ENCODE results near the gene CARMIL1.

The CARMIL1 gene

GRCh38 chr6:25465941-25466340, 186.8 kb downstream of the CARMIL1 start:
- in situ Hi-C loops (cut with MboI; ENCODE audit: low sequenced_read_pairs): no loop called here

- in situ Hi-C loops (cut with MboI; ENCODE audit: low sequenced_read_pairs): no loop called here
Measured at GRCh38 chr6:25468881-25469280, 189.7 kb downstream of the CARMIL1 start.

DNA sequence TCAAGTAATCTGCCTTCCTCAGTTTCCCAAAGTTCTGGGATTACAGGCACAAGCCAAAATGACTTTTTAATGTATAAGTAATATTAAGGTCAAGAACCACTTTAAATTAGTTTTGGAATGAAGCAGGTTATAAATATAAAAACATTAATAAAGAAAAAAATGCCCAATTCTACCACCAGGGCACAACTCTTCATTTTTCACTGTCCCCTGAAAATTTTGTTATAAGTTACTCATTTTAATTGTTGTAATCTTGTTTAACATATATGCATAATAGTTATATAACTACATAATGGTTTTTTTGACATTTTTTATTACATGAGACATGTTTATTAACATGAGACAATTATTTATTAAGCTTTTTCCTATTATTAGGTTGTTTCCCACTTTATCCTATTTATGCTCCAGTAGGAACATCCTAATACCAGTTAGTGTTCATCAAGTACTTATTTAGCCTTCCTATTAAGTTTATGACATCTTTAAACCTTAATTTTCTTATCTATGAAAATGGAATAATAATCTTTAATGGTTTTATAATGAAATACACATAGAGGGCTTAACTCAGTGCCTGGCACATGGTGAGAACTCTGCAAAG, 190.7 kb downstream of the CARMIL1 start:
- in situ Hi-C loops (cut with MboI; ENCODE audit: low sequenced_read_pairs): no loop called here

GRCh38 chr6:25472306-25472705, 193.1 kb downstream of the CARMIL1 start:
- in situ Hi-C loops (cut with MboI; ENCODE audit: low sequenced_read_pairs): no loop called here

GRCh38 chr6:25472906-25473305, 193.7 kb downstream of the CARMIL1 start:
- in situ Hi-C loops (cut with MboI; ENCODE audit: low sequenced_read_pairs): no loop called here

DNA sequence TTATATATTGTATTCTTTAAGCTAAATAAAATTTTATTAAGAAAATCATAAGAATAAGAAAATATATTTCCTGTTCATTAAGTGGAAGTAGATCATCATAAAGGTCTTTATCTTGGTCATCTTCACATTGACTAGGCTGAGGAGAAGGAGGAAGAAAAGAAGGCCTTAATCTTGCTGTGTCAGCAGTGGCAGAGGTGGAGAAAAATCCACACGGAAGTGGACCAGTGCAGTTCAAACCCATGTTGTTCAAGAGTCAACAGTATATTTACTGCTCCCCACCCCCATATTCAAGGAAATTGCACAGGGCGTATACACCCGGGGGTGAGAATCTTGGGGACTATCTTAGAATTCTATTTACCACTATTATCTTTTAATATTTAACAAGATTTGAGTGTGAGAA, 194.3 kb downstream of the CARMIL1 start:
- in situ Hi-C loops (cut with MboI; ENCODE audit: low sequenced_read_pairs): no loop called here

- in situ Hi-C loops (cut with MboI; ENCODE audit: low sequenced_read_pairs): no loop called here
Measured at GRCh38 chr6:25476126-25476525, 197.0 kb downstream of the CARMIL1 start.

GRCh38 chr6:25477006-25477590, 197.9 kb downstream of the CARMIL1 start:
- in situ Hi-C loops (cut with MboI; ENCODE audit: low sequenced_read_pairs): no loop called here

DNA sequence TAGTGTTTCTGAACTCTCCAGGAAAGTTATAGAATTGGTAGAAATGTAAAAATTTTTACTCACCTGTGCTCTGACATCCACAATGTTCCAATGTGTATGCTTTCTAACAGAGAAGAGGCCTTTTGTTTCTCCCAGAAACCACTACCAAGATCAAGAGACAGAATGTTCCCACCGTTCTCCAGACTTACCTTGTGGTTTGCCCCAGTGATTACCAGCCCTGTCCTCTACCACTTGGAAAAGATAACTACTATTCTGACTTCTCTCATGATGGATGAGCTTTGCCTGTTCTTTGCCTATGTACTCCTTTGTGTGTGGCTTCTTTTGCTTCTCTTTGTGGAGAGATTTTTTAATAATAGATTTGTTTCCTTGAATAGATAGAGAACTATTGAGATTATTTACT, 199.8 kb downstream of the CARMIL1 start:
- in situ Hi-C loops (cut with MboI; ENCODE audit: low sequenced_read_pairs): no loop called here

DNA sequence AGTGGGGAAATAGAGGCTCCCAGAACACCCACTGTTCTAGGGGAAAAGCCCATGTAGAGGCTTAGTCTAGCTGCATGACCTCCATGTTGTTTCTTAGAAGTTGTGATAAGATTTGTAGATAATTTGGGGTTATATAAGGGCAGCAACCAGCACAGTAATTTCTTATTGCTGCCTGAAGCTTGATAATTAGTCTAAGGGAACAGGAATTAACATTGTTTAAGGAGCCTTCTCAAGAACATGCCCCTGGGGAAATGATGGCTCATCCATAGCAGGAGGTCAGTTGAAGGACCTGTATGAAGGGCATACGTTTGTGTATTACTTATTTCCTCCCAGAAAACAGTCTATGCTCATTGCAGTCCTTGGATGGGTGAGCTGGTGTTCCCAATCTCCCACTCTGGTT, 202.1 kb downstream of the CARMIL1 start:
- in situ Hi-C loops (cut with MboI; ENCODE audit: low sequenced_read_pairs): no loop called here

DNA sequence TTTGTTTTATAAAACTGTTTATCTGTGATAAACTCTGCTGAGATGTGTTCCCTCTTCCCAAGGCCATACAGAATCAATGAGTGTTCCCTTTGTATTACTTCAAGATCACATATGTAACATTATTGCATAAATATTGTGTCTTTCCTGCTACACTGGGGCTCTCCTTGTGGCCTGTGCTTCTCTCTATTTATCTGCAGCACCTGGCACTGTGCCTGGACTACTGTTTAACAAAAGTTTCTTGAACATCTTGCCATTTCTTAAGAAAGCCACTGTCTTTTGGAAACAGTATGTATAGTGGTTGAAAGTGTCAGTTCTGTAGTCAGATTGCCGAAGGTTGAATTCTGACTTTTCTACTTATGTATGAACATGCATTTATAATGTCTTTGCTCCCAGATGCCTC, 203.8 kb downstream of the CARMIL1 start:
- in situ Hi-C loops (cut with MboI; ENCODE audit: low sequenced_read_pairs): no loop called here

DNA sequence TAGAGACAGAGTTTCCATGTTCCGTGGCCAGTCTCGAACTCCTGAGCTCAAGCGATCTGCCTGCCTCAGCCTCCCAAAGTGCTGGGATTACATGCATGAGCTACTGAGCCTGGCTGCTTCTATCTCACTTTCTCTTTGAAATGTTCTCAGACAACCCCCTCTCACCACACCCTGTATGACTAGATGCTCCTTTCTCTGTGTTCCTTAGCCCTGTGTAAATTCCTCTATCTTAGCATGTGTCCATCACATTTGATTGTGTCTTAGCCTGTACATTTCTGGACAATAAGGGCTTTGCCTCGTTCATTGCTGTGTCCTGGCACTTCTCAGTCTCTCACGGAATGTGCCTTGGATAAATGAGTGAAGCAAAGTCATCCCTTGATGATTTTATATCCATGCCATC, 204.8 kb downstream of the CARMIL1 start:
- in situ Hi-C loops (cut with MboI; ENCODE audit: low sequenced_read_pairs): no loop called here

GRCh38 chr6:25484900-25485299, 205.7 kb downstream of the CARMIL1 start:
- in situ Hi-C loops (cut with MboI; ENCODE audit: low sequenced_read_pairs): no loop called here

DNA sequence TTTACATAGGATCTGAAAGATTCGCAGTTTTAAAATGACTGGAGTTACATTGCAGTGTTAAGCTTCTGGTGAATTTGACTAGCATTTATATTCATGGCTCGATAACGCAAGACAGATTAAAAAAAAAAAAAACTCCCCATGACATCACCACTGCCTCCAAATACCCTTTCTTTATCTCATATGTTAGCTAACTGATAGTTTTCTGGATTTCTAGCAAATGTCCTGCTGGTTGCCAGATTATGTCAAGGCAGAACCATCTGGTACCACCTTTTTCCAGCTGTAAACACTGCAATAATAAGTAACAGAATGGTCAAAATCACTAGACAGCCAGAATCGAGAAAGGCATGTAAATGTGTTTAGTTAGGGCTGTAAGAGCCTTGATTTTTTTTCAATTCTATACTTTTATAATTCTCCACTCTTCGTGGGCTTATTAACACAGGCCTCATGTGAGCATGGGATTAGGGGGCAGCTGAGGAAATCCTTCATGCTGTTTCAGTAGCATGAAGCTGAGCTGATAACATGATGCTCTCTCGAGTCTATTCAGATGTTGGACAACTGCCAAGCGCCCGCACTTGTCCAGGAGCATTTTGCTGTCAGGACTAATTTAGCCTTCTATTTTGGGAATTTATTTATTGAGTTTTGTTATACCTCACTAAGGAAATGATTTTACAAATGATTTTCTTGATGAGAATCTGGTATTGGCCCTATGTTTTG, 206.8 kb downstream of the CARMIL1 start:
- in situ Hi-C loops (cut with MboI; ENCODE audit: low sequenced_read_pairs): no loop called here

DNA sequence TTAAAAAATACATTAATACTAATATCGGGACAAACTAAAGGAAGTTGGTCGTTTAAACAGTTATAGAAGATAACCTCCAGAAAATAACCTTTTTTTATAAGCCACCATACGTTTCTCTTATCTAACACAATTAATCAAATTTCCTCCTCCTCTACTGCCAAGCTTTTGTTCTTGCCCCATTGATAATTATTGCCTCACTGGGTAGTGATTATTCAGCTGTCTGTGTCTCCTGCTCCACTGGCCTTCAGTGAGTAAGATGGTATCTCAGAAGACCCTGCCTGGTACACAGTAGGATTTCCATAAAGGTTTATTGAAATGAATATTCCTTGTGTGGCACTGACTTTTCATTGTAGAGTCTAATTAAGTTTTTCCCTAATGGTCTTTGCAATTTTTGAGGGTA, 207.4 kb downstream of the CARMIL1 start:
- in situ Hi-C loops (cut with MboI; ENCODE audit: low sequenced_read_pairs): no loop called here

DNA sequence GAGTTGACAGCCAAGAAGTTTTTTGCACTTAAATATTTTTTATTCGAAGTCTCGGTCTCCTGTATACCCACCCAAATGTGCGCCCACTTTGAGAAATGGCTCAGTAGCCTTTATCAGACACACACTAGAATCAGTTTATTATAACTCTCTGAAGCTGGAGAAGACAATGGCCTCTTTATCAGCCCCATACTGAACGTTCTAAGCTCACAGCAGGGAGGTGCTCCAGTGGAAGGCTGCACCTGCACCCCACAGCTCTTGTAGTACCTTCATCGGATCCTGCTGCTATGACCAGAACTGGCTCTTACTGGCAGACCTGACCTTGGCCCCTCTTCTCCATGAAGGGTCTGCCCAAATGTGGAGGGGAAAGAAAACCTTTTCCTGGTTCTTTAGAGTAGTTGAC, 207.8 kb downstream of the CARMIL1 start:
- in situ Hi-C loops (cut with MboI; ENCODE audit: low sequenced_read_pairs): no loop called here

GRCh38 chr6:25488156-25488555, 209.0 kb downstream of the CARMIL1 start:
- in situ Hi-C loops (cut with MboI; ENCODE audit: low sequenced_read_pairs): no loop called here

- in situ Hi-C loops (cut with MboI; ENCODE audit: low sequenced_read_pairs): no loop called here
Measured at GRCh38 chr6:25489399-25489798, 210.2 kb downstream of the CARMIL1 start.

DNA sequence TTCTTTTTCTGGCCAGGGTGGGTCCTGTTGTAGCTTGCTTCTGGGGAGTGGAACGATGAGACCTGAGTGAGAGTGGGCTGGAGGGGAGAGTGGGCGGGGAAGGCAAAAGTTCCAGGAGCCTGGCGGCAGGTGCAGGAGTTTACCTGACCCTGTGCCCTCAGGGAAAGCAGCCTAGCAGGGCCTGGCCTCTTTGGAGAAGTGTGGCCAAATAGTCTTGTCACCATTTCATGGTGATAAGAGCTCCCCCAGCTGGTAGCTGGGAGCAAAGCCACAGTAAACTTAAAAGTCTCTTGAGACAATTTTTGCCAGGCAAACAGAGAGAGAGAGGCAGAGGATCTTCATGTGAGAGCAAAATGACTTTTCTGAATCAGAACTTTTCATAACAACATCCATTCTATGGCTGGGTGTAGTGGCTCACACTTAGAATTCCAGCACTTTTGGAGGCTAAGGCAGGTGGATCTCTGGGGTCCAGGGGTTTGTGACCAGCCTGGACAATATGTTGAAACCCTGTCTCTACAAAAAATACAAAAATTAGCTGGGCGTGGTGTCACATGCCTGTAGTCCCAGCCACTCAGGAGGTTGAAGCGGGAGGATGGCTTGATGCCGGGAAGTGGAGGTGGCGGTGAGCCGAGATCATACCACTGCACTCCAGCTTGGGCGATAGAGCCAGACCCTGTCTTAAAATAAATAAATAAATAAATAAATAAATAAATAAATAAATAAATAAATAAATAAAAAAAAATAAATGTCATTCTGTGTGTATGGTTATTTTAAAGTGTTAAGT, 211.0 kb downstream of the CARMIL1 start:
- in situ Hi-C loops (cut with MboI; ENCODE audit: low sequenced_read_pairs): no loop called here

- in situ Hi-C loops (cut with MboI; ENCODE audit: low sequenced_read_pairs): no loop called here
Measured at GRCh38 chr6:25492951-25493350, 213.8 kb downstream of the CARMIL1 start.

DNA sequence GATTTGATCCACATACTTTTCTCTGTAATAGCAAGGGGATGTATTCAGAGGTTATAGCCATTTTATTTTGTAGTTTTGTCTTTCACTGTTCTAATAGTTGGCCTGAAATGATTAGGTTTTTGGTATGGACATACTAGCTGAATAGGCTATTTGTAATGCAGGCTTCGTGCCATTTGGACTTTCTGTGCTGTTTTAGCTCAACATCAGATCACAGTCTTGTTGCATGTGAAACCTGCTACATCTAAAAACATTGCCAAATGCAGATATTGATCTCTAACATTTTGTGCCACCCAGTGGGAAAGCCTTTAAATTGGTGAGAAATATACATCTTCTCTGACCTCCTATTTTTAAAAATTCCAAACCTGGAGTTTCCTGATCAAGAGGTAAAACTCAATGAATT, 215.3 kb downstream of the CARMIL1 start:
- in situ Hi-C loops (cut with MboI; ENCODE audit: low sequenced_read_pairs): no loop called here

Measured in hTERT RPE-1 (cell line).